H1 (cell line): ENCODE measurements around the gene MTERF1. TPM values are rescaled to one million over a fixed set of nuclear protein-coding genes. Genes with fewer than 3 reads are reported as not detected.

ENCODE experiments used
- ASH2L ChIP-seq: fragments of 200-600, 300-600 bp; sonication (generic); IDR thresholded peaks from one replicate; pipeline ENCODE4 v1.7.1; 2017; ENCODE audit warnings: low read length
- KDM5A ChIP-seq: fragments of 200-600 bp; IDR thresholded peaks from 2 replicates; pipeline ENCODE4 v1.7.1; 2012; ENCODE audit warnings: mild to moderate bottlenecking, low read length, inconsistent platforms, mixed read lengths
- polyA plus RNA-seq, 7 experiments: library from polyadenylated mRNA; depleted of rRNA in 3 of 7; stranded (reverse) in 5 of 7; unstranded in 2 of 7; fragments of >200 nt in 5 of 7; fragments of 200-250 nt in 2 of 7; gene quantifications; 1 replicate in 5 of 7; 2 replicates in 1 of 7; 4 replicates in 1 of 7; pipeline versions ENCODE4 v1.2.1 to v1.2.3, GENCODE V29; 2011 to 2013; ENCODE audit warnings: missing spikeins in 2 of 7, mixed read lengths in 2 of 7
- total RNA-seq: library from RNA; stranded (reverse); fragmentation: NEBNext Ultra II Directional; extraction: Animal tissue kit (Norgen Biotek cat#: 25700); gene quantifications from 2 replicates; pipeline ENCODE4 v1.2.1, GENCODE V29; 2021
- TF ChIP-seq, protein P1 (sequence below): fragments of 300-600 bp; sonication (generic); IDR thresholded peaks from 2 replicates; pipeline ENCODE4 v1.7.1; 2012; ENCODE audit warnings: low read length, moderate library complexity, mild to moderate bottlenecking, inconsistent platforms; ENCODE audit not compliant: insufficient replicate concordance

Gene MTERF1
- total and polyA plus RNA-seq, 2 of the 8 experiments (the other 6 are each of a cell fraction or from before 2014, with no cell fraction given): 4.5 to 12.6 TPM

DNA sequence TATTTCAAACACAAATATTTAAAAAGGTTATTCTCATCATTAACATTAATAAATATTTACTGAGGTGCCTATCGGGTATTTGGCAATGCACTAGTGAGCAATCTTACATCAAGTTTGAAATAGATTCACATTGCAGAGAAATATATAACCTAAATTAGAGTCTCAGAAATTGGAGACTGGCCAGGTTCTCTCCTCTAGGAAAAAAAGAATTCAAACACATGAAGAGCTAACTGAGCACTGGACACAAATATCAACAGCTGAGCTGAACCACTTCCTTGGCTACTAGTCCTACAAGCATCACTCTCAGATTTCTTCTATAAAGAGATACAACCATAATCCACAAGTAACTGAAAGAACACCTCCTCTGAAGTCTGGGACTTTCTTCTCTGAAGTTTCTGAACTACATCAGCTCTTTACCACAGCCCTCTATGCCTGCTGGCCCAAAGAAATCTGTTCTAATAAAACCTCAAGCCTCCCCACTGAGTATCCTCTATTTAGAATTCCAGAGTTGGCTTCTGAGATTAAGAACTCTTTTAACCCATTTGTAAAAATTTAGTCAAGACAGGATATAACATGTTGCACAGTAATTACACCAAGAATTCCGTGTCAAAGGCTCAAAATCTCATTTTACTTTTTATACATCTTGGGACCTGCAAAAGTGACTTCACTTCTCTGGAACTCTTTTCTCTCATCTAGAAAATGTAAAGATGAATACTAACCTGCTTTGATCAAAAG lies 45.2 kb downstream of the MTERF1 start (continued):
- TF ChIP-seq ASH2L (no peak), KDM5A (no peak)
- TF ChIP-seq, protein P1, sequence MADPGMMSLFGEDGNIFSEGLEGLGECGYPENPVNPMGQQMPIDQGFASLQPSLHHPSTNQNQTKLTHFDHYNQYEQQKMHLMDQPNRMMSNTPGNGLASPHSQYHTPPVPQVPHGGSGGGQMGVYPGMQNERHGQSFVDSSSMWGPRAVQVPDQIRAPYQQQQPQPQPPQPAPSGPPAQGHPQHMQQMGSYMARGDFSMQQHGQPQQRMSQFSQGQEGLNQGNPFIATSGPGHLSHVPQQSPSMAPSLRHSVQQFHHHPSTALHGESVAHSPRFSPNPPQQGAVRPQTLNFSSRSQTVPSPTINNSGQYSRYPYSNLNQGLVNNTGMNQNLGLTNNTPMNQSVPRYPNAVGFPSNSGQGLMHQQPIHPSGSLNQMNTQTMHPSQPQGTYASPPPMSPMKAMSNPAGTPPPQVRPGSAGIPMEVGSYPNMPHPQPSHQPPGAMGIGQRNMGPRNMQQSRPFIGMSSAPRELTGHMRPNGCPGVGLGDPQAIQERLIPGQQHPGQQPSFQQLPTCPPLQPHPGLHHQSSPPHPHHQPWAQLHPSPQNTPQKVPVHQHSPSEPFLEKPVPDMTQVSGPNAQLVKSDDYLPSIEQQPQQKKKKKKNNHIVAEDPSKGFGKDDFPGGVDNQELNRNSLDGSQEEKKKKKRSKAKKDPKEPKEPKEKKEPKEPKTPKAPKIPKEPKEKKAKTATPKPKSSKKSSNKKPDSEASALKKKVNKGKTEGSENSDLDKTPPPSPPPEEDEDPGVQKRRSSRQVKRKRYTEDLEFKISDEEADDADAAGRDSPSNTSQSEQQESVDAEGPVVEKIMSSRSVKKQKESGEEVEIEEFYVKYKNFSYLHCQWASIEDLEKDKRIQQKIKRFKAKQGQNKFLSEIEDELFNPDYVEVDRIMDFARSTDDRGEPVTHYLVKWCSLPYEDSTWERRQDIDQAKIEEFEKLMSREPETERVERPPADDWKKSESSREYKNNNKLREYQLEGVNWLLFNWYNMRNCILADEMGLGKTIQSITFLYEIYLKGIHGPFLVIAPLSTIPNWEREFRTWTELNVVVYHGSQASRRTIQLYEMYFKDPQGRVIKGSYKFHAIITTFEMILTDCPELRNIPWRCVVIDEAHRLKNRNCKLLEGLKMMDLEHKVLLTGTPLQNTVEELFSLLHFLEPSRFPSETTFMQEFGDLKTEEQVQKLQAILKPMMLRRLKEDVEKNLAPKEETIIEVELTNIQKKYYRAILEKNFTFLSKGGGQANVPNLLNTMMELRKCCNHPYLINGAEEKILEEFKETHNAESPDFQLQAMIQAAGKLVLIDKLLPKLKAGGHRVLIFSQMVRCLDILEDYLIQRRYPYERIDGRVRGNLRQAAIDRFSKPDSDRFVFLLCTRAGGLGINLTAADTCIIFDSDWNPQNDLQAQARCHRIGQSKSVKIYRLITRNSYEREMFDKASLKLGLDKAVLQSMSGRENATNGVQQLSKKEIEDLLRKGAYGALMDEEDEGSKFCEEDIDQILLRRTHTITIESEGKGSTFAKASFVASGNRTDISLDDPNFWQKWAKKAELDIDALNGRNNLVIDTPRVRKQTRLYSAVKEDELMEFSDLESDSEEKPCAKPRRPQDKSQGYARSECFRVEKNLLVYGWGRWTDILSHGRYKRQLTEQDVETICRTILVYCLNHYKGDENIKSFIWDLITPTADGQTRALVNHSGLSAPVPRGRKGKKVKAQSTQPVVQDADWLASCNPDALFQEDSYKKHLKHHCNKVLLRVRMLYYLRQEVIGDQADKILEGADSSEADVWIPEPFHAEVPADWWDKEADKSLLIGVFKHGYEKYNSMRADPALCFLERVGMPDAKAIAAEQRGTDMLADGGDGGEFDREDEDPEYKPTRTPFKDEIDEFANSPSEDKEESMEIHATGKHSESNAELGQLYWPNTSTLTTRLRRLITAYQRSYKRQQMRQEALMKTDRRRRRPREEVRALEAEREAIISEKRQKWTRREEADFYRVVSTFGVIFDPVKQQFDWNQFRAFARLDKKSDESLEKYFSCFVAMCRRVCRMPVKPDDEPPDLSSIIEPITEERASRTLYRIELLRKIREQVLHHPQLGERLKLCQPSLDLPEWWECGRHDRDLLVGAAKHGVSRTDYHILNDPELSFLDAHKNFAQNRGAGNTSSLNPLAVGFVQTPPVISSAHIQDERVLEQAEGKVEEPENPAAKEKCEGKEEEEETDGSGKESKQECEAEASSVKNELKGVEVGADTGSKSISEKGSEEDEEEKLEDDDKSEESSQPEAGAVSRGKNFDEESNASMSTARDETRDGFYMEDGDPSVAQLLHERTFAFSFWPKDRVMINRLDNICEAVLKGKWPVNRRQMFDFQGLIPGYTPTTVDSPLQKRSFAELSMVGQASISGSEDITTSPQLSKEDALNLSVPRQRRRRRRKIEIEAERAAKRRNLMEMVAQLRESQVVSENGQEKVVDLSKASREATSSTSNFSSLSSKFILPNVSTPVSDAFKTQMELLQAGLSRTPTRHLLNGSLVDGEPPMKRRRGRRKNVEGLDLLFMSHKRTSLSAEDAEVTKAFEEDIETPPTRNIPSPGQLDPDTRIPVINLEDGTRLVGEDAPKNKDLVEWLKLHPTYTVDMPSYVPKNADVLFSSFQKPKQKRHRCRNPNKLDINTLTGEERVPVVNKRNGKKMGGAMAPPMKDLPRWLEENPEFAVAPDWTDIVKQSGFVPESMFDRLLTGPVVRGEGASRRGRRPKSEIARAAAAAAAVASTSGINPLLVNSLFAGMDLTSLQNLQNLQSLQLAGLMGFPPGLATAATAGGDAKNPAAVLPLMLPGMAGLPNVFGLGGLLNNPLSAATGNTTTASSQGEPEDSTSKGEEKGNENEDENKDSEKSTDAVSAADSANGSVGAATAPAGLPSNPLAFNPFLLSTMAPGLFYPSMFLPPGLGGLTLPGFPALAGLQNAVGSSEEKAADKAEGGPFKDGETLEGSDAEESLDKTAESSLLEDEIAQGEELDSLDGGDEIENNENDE: no peak
